Mucosa of descending colon (tissue), 3 donors: ENCODE results near the gene DIP2A. TPM values are rescaled to one million over a fixed set of nuclear protein-coding genes. Genes with fewer than 3 reads are reported as not detected.
A peak's percentile ranks its signal among the peaks of the same experiment; 100 is the strongest.
"Not testable (repeated sequence)": the region's sequence is repeated elsewhere in the genome, so short reads cannot be mapped to it uniquely, and the experiment has no call there.

ENCODE experiments used
- ATAC-seq: fragments of 200-7000 bp; cut with Tn5 transposase; one replicate; pipeline ENCODE4 v1.9.1; 2020; ENCODE audit warnings: mild to moderate bottlenecking, moderate library complexity
- DNase-seq, 3 donors: peaks; one replicate each; pipeline ENCODE4 v3.0.0-alpha.2; 2020
- H3K36me3 ChIP-seq: fragments of 200-600 bp; one replicate; pipeline ENCODE4 v1.8.0; 2021; ENCODE audit warnings: low read depth, mild to moderate bottlenecking
- H3K4me1 ChIP-seq: fragments of 200-600 bp; one replicate; pipeline ENCODE4 v1.8.0; 2021; ENCODE audit warnings: low read depth, mild to moderate bottlenecking
- H3K4me3 ChIP-seq: fragments of 200-600 bp; one replicate; pipeline ENCODE4 v1.8.0; 2021; ENCODE audit warnings: mild to moderate bottlenecking
- H3K9me3 ChIP-seq: fragments of 200-600 bp; one replicate; pipeline ENCODE4 v1.8.0; 2021; ENCODE audit warnings: mild to moderate bottlenecking
- intact Hi-C, 2 donors: fragments of 100-400 bp; cut with DNase I in 1 of 2; cut with micrococcal nuclease in 1 of 2; formaldehyde crosslinking; loops; one replicate each; pipeline versions ENCODE4 v1.11.0 to v1.11.1; 2022; cut with DNase I, micrococcal nuclease
- total RNA-seq, 3 donors: library from RNA; stranded (reverse); fragmentation: NEBNext Ultra II Directional in 2 of 3; extraction: Animal tissue kit (Norgen Biotek cat#: 25700) in 2 of 3; gene quantifications; one replicate each; pipeline versions ENCODE4 v1.2.1 to v1.2.4, GENCODE V29; 2021 to 2023
- TF ChIP-seq, protein P1 (sequence below): fragments of 200-600 bp; IDR thresholded peaks from one replicate; pipeline ENCODE4 v1.8.0; 2022; ENCODE audit warnings: antibody characterized with exemption, mild to moderate bottlenecking
- donor health status: DM: no; HTN: no; CAD: no; lungs with moderate emphysema.
- donor health status: DM: no; HTN: no; CAD: no.
- donor health status: DM: no; HTN: yes; CAD: no.

Gene DIP2A
- total RNA-seq, 3 donors from 2014 or later, result 43.8 to 56.7 (median 49.3) TPM

DNA sequence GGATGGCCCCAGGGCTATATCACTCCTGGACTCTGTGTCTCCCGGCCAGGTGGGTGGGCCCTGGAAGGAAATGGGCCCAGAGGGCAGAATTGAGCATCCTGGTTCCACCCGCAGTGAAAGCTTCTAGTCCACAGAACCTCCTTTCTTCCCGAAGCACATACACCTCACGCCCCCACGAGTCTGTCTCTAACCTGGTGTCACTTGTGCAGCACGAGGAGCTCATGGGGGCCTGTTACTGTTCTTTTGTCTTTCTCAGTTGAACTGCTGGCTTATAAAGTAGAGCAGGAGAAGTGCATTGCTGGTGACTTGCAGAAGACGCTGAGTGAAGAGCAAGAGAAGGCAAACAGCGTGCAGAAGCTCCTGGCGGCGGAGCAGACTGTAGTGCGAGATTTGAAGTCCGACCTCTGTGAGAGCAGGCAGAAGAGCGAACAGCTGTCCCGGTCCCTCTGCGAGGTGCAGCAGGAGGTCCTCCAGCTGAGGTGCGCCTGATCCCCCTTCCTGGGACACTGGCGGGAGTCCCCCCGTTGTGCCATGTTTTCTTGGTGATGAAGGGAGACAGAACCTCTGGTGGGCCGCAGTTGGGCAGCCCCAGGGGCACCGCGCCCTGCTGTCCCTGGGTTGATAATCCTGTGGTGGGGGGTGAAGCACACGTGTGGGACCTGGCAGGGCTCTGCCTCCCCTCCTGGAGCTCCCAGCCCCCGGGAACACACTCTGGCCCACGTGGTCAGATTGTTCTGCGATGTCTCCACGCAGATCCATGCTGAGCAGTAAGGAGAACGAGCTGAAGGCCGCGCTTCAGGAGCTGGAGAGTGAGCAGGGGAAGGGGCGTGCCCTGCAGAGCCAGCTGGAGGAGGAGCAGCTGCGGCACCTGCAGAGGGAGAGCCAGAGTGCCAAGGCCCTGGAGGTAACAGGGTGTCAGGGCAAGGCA lies 28.7 kb upstream of the DIP2A start:
- intact Hi-C loops, result no loop called here
- ATAC-seq, result no peak
- Histone ChIP-seq H3K4me1 (no peaks in the 10 kb centered on the region), H3K9me3 (no peaks in the 10 kb centered on the region), H3K36me3 (peaks cover 10% of the 10 kb centered on the region), H3K4me3 (no peak overlapping the region)
- TF ChIP-seq, protein P1, sequence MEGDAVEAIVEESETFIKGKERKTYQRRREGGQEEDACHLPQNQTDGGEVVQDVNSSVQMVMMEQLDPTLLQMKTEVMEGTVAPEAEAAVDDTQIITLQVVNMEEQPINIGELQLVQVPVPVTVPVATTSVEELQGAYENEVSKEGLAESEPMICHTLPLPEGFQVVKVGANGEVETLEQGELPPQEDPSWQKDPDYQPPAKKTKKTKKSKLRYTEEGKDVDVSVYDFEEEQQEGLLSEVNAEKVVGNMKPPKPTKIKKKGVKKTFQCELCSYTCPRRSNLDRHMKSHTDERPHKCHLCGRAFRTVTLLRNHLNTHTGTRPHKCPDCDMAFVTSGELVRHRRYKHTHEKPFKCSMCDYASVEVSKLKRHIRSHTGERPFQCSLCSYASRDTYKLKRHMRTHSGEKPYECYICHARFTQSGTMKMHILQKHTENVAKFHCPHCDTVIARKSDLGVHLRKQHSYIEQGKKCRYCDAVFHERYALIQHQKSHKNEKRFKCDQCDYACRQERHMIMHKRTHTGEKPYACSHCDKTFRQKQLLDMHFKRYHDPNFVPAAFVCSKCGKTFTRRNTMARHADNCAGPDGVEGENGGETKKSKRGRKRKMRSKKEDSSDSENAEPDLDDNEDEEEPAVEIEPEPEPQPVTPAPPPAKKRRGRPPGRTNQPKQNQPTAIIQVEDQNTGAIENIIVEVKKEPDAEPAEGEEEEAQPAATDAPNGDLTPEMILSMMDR, result no peak
- peak in 1 of 3 donors; percentile 22 for DNase-seq

DNA sequence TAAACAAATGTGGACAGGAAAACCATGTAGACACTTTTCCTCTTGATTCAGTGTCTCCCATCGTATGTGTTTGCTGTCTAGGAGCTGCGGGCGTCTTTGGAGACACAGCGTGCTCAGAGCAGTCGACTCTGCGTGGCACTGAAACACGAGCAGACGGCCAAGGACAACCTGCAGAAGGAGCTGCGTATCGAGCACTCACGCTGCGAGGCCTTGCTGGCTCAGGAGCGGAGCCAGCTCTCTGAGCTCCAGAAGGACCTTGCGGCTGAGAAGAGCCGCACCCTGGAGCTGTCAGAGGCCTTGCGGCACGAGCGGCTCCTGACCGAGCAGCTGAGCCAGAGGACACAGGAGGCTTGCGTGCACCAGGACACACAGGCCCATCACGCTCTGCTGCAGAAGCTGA lies 27.2 kb upstream of the DIP2A start:
- TF ChIP-seq, protein P1, result no peak
- DNase-seq (peak in 1 of 3 donors; percentile 25), ATAC-seq (no peak)
- intact Hi-C loops, result no loop called here
- peaks cover 10% of the 10 kb centered on the region for H3K36me3 ChIP-seq
- H3K4me3 ChIP-seq, result no peak overlapping the region
- H3K4me1 ChIP-seq, result no peaks in the 10 kb centered on the region
- no peaks in the 10 kb centered on the region for H3K9me3 ChIP-seq

DNA sequence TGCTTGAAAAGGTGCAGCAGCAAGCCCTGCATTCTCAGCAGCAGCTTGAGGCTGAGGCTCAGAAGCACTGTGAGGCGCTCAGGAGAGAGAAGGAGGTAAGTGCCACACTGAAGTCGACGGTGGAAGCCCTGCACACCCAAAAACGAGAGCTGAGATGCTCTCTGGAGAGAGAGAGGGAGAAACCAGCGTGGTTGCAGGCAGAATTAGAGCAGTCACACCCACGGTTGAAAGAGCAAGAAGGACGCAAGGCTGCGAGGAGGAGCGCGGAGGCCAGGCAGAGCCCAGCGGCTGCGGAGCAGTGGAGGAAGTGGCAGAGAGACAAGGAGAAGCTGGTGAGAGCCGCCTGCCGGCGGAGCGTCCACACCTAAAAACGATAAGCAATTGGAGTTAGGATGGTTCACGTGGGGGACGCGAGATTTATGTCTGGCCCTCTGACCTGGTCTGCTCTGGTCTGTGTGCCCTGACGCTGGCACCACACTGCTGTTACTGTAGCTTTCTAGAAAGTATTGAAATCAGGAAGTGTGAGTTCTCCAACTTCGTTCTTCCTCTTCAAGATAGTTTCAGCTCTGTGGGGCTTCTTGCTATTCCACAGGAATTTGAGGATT lies 26.7 kb upstream of the DIP2A start:
- Histone ChIP-seq H3K4me1 (no peaks in the 10 kb centered on the region), H3K9me3 (no peaks in the 10 kb centered on the region), H3K4me3 (no peak overlapping the region), H3K36me3 (peaks cover 10% of the 10 kb centered on the region)
- ATAC-seq (no peak), DNase-seq (peak in 1 of 3 donors; percentile 52)
- TF ChIP-seq, protein P1, result no peak
- intact Hi-C loops, result no loop called here

DNA sequence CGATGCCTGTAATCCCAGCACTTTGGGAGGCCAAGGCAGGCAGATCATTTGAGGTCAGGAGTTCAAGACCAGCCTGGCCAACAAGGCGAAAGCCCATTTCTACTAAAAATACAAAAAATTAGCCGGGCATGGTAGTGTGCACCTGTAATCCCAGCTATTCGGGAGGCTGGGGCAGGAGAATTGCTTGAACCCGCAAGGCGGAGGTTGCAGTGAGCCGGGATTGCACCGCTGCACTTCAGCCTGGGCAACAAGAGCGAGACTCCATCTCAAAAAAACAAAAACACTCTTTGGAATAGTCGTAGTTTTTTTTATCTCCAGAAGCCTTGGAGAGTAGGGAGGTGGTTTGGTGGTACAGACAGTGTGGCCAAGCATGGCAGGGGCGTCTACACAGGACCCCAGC lies 25.6 kb upstream of the DIP2A start:
- peak in 1 of 3 donors; percentile 14 for DNase-seq
- H3K36me3 ChIP-seq, ATAC-seq, H3K9me3 ChIP-seq, intact Hi-C loops, H3K4me3 ChIP-seq, H3K4me1 ChIP-seq: not testable (repeated sequence)

DNA sequence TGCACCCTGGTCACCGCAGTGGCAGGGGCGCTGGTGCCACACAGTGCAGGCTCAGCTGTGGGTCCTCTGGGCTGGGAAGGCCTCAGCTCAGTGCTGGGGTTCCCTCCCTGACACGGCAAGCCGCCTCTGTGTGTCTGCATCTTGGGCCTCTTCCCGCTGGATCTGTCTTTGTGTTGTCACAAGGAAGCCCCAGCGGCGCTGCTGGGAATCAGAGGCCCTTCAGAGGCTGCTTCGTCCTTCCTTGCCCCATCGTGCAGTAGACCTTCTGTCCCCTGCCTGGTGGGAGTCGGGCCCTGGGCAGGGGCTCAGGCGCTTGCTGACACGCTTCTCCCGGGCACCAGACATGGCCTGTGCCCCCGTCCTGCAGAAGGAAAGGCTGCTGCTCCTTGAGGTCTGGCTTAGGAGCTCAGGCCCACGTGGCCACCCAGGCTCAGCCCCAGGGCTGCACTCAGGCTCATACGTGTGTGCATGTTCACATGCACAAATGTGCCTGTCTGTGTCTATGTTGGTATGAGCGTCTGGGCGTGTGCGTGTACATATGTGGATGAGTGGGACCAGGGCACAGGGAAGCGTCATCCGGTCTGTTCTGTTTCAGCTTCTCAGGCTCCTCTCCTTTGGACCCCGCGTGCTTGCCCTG lies 24.3 kb upstream of the DIP2A start:
- Histone ChIP-seq H3K36me3 (peaks cover 4% of the 10 kb centered on the region), H3K4me3 (no peak overlapping the region), H3K4me1 (no peaks in the 10 kb centered on the region), H3K9me3 (no peaks in the 10 kb centered on the region)
- TF ChIP-seq, protein P1, result no peak
- ATAC-seq (peak; percentile 8), DNase-seq (peak in 1 of 3 donors; percentile 36)
- intact Hi-C loops, result no loop called here

DNA sequence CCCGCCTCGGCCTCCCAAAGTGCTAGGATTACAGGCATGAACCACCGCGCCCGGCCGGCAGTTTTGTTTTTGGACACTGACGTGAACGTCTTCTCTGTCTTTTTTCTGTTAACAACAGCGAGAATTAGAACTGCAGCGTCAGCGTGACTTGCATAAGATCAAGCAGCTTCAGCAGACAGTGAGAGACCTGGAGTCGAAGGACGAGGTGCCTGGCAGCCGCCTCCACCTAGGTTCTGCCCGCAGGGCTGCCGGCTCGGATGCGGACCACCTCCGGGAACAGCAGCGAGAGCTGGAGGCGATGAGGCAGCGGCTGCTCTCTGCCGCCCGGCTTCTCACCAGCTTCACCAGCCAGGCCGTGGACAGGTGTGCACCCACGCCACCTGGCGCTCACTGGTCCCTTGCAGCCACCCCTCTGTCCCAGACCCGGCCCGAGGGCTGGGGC lies 22.9 kb upstream of the DIP2A start:
- peaks cover 4% of the 10 kb centered on the region for H3K36me3 ChIP-seq

More for the DNA sequence above, 22.9 kb upstream of the DIP2A start:
- no peaks in the 10 kb centered on the region for H3K4me1 ChIP-seq
- H3K4me3 ChIP-seq, result no peak overlapping the region
- H3K9me3 ChIP-seq, result no peaks in the 10 kb centered on the region
- TF ChIP-seq, protein P1, result no peak
- ATAC-seq (no peak), DNase-seq (peak in 1 of 3 donors; percentile 45)
- intact Hi-C loops, result no loop called here
